VCaP (cell line): ENCODE measurements around the gene SPINK4.

Experiments used
- H3K27ac ChIP-seq: fragments of 450-650 bp; 2 replicates; pipeline ENCODE4 v1.5.1; 2017
- TF ChIP-seq, protein P1 (sequence below): fragments of 450-650 bp; conservative IDR thresholded peaks from 2 replicates; pipeline ENCODE4 v1.5.1; 2017; ENCODE audit warnings: mild to moderate bottlenecking, moderate library complexity

SPINK4 gene

DNA sequence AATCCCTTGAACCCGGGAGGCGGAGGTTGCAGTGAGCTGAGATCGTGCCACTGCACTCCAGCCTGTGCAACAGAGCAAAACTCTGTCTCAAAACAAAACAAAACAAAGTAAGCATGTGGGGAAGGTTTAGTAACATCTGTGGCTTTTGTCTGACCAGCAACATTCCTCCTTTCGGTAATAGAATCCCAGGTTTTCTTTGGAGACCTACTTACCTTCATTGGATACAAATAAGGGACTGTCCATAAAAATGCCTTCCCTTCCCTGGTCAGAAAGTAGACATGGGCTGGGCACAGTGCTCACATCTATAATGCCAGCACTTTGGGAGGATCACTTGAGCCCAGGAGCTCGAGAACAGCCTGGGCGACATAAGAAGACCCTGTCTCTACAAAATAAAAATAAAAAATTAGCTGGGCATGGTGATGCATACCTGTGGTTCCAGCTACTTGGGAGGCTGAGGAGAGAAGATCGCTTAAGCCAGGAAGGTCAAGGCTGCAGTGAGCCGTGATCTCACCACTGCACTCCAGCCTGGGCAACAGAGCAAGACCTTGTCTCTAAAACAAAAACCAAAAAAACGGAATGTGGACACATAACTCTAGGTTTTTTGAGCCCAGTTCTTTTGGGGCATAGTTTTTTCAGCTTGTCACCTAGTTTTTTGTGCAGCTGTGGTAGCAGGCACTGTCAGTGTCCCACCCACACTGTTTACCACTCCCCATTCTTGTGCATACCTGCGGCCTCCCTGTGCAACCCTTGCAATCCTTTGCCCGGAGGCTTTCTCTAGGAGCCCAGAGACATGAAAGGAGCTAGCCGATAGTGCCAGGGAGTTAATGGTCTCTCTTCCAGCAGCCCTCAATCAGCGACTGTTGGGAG, 9.0 kb upstream of the SPINK4 start:
- TF ChIP-seq, protein P1, sequence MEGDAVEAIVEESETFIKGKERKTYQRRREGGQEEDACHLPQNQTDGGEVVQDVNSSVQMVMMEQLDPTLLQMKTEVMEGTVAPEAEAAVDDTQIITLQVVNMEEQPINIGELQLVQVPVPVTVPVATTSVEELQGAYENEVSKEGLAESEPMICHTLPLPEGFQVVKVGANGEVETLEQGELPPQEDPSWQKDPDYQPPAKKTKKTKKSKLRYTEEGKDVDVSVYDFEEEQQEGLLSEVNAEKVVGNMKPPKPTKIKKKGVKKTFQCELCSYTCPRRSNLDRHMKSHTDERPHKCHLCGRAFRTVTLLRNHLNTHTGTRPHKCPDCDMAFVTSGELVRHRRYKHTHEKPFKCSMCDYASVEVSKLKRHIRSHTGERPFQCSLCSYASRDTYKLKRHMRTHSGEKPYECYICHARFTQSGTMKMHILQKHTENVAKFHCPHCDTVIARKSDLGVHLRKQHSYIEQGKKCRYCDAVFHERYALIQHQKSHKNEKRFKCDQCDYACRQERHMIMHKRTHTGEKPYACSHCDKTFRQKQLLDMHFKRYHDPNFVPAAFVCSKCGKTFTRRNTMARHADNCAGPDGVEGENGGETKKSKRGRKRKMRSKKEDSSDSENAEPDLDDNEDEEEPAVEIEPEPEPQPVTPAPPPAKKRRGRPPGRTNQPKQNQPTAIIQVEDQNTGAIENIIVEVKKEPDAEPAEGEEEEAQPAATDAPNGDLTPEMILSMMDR: no peak
- no peak overlapping the region for H3K27ac ChIP-seq

DNA sequence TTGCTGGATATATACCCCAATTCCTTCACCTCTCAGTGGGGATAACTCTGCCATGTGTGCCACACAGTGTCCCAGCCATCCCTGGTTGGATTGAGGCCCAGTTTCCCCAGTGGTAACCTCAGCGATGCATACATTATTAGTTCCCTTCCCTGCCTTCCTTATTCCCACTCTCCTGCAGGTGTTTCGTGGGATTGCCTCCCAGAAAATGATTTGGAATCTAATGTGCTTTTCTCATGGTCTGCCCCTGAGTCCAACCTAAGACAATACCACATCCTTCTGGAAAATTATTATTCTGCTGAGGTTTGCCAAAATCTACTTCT, 8.4 kb upstream of the SPINK4 start:
- H3K27ac ChIP-seq: no peak overlapping the region
- TF ChIP-seq, protein P1: no peak

DNA sequence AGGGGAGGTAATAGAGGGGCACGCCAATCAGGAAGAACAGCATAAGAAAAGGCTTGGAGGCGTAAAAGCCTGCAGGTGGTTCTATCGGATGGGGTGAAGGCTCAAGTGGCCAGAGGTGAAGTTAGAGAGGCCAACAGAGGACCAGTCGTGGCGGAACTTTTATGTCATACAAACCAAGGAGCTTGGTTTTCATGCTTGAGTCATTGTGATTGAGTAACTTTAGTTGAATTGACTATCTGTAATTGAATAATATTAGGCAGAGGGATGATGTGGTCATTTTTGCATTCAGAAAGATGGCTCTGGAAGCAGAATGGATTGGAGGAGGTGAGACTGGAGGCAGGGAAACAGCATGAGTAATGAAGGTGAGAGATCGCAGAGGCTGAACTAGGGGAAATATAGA, 7.2 kb upstream of the SPINK4 start:
- H3K27ac ChIP-seq: no peak overlapping the region
- TF ChIP-seq, protein P1: no peak

DNA sequence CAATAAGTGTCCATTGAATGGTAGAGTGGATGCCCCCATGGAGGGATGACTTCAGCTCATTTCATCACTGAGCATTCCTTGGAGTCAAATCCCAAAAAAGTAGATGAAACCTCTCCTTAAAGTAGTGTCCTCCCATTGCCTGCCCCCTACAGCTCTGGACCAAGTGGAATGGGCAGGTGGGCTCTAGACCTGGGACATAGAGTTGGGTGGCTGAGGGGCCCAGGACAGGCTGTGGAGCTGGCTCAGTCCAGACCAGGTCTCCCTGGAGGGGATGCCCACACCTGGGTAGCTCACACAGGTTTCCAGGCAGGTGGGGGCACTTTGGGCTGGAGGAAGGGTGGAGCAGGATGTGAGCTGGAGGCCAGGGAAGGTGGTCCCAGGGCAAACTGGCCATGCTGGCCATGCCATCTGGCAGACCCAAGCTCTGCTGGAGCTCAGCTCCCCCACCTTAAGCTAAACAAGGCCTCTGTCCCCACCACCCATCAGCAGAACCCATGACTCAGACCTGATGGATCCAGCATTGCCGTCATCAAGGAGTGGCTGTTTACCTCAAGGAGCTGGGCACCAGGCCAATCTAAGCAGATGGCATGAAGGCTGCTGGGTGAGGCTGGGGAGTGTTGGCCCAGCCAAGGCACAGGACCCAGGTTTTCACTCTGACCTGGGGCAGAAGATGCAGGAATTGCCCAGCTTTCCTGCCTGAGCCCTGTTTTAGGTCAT, 6.2 kb upstream of the SPINK4 start:
- no peak overlapping the region for H3K27ac ChIP-seq
- TF ChIP-seq, protein P1: no peak

- H3K27ac ChIP-seq: no peak overlapping the region
- TF ChIP-seq, protein P1: no peak
Measured at GRCh38 chr9:33234511-33235467, 5.2 kb upstream of the SPINK4 start.

- TF ChIP-seq, protein P1: no peak
- no peak overlapping the region for H3K27ac ChIP-seq
Measured at GRCh38 chr9:33236571-33236970, 3.4 kb upstream of the SPINK4 start.

GRCh38 chr9:33241298-33241697, 1.3 kb downstream of the SPINK4 start:
- H3K27ac ChIP-seq: no peak overlapping the region
- TF ChIP-seq, protein P1: no peak
